ENCODE data around the gene ACER3. TPM values are rescaled to one million over a fixed set of nuclear protein-coding genes. Genes with fewer than 3 reads are reported as not detected.

Gene ACER3
- total RNA-seq, 4 donors from 2014 or later = 1.1 to 3.4 (median 2.6) TPM

DNA sequence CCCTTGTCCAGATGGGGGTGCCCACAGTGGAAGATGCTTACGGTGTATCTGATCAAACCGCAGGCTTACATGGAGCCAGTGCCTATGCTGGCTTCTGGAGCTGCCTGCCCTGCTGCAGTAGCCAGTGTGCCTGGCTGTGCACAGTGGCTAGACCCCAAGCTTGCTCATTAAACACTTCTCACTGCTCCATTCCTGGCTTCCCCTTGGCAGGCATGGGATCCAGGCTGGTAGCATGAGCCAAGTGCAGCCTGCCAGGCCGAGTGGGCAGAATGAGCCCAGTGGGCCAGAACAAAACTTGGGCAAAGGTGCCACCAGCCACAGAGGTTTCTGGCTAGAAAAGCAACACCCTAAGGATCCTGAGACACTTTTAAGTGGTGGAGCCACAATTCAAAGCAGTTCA is 118.1 kb downstream of the ACER3 start:
- no peaks in the 10 kb centered on the region for H3K27me3 ChIP-seq
- no peak for ATAC-seq
- in situ Hi-C loops (cut with MboI; ENCODE audit: low sequenced_read_pairs in 4 of 4) (no loop called here), intact Hi-C loops (cut with DNase I; ENCODE audit: low total_unique reads) (no loop called here)
- DNase-seq = no peak
- H3K9me3 ChIP-seq = no peaks in the 10 kb centered on the region
- H3K36me3 ChIP-seq = no peaks in the 10 kb centered on the region
- no peak overlapping the region for H3K27ac ChIP-seq
- TF ChIP-seq, protein P1, sequence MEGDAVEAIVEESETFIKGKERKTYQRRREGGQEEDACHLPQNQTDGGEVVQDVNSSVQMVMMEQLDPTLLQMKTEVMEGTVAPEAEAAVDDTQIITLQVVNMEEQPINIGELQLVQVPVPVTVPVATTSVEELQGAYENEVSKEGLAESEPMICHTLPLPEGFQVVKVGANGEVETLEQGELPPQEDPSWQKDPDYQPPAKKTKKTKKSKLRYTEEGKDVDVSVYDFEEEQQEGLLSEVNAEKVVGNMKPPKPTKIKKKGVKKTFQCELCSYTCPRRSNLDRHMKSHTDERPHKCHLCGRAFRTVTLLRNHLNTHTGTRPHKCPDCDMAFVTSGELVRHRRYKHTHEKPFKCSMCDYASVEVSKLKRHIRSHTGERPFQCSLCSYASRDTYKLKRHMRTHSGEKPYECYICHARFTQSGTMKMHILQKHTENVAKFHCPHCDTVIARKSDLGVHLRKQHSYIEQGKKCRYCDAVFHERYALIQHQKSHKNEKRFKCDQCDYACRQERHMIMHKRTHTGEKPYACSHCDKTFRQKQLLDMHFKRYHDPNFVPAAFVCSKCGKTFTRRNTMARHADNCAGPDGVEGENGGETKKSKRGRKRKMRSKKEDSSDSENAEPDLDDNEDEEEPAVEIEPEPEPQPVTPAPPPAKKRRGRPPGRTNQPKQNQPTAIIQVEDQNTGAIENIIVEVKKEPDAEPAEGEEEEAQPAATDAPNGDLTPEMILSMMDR (IDR thresholded peaks at IDR 0.05 in 4 of 5, conservative IDR thresholded peaks at IDR 0.05 in 1 of 5) = no peak
- no peak for TF ChIP-seq POLR2A (IDR thresholded peaks at IDR 0.05)
- H3K4me1 ChIP-seq = no peaks in the 10 kb centered on the region
- no peak overlapping the region for H3K4me3 ChIP-seq

GRCh38 chr11:76980196-76980595 is 119.5 kb downstream of the ACER3 start:
- in situ Hi-C loops (cut with MboI; ENCODE audit: low sequenced_read_pairs in 4 of 4) (no loop called here), intact Hi-C loops (cut with DNase I; ENCODE audit: low total_unique reads) (no loop called here)
- TF ChIP-seq, protein P1 (IDR thresholded peaks at IDR 0.05 in 4 of 5, conservative IDR thresholded peaks at IDR 0.05 in 1 of 5) = no peak
- TF ChIP-seq POLR2A (IDR thresholded peaks at IDR 0.05) = no peak
- Histone ChIP-seq H3K27ac (no peak overlapping the region), H3K36me3 (no peaks in the 10 kb centered on the region), H3K9me3 (no peaks in the 10 kb centered on the region), H3K4me3 (no peak overlapping the region), H3K4me1 (no peaks in the 10 kb centered on the region), H3K27me3 (no peaks in the 10 kb centered on the region)
- DNase-seq (no peak), ATAC-seq (no peak)

GRCh38 chr11:76984743-76985142 is 124.0 kb downstream of the ACER3 start:
- peaks cover 0 to 6% of the 10 kb centered on the region in 2 donors for H3K36me3 ChIP-seq
- H3K27me3 ChIP-seq = no peaks in the 10 kb centered on the region
- H3K4me3 ChIP-seq = no peak overlapping the region
- H3K4me1 ChIP-seq = no peaks in the 10 kb centered on the region
- in situ Hi-C loops (cut with MboI; ENCODE audit: low sequenced_read_pairs in 4 of 4) (no loop called here), intact Hi-C loops (cut with DNase I; ENCODE audit: low total_unique reads) (no loop called here)
- H3K27ac ChIP-seq = no peak overlapping the region
- H3K9me3 ChIP-seq = no peaks in the 10 kb centered on the region
- DNase-seq = no peak
- ATAC-seq = no peak
- TF ChIP-seq, protein P1 (IDR thresholded peaks at IDR 0.05 in 4 of 5, conservative IDR thresholded peaks at IDR 0.05 in 1 of 5) = no peak
- no peak for TF ChIP-seq POLR2A (IDR thresholded peaks at IDR 0.05)

GRCh38 chr11:76987203-76987602 is 126.5 kb downstream of the ACER3 start:
- Histone ChIP-seq H3K36me3 (peaks cover 0 to 6% of the 10 kb centered on the region in 2 donors), H3K4me3 (no peak overlapping the region), H3K27ac (no peak overlapping the region), H3K9me3 (no peaks in the 10 kb centered on the region), H3K4me1 (no peaks in the 10 kb centered on the region), H3K27me3 (no peaks in the 10 kb centered on the region)
- intact Hi-C loops (cut with DNase I; ENCODE audit: low total_unique reads) (no loop called here), in situ Hi-C loops (cut with MboI; ENCODE audit: low sequenced_read_pairs in 4 of 4) (no loop called here)
- no peak for DNase-seq
- no peak for ATAC-seq
- TF ChIP-seq, protein P1 (IDR thresholded peaks at IDR 0.05 in 4 of 5, conservative IDR thresholded peaks at IDR 0.05 in 1 of 5) = no peak
- no peak for TF ChIP-seq POLR2A (IDR thresholded peaks at IDR 0.05)

DNA sequence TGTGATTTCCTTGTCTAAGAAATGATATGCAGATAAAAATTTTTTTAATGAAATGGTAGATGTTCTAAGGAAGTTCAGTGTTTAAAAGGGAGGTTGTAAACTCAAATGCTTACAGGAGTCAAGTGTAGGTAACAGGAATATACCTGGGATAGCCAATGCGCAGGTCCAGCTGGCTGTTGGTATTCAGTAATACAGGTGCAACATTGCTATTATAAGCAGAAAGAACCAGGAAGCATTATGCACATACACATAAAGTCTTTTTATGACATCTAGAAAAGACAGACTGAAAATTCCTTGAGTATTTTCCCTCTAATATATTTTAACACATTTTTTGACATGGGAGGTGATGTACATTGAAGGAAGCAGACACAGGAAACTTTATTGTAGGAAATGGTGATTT is 129.9 kb downstream of the ACER3 start:
- Histone ChIP-seq H3K4me3 (no peak overlapping the region), H3K27ac (no peak overlapping the region), H3K27me3 (no peaks in the 10 kb centered on the region), H3K36me3 (peaks cover 0 to 6% of the 10 kb centered on the region in 2 donors), H3K4me1 (no peaks in the 10 kb centered on the region), H3K9me3 (no peaks in the 10 kb centered on the region)
- TF ChIP-seq, protein P1 (IDR thresholded peaks at IDR 0.05 in 4 of 5, conservative IDR thresholded peaks at IDR 0.05 in 1 of 5) = no peak
- no peak for TF ChIP-seq POLR2A (IDR thresholded peaks at IDR 0.05)
- in situ Hi-C loops (cut with MboI; ENCODE audit: low sequenced_read_pairs in 4 of 4) (no loop called here), intact Hi-C loops (cut with DNase I; ENCODE audit: low total_unique reads) (no loop called here)
- ATAC-seq = no peak
- DNase-seq = no peak
